GM18519 (cell line): ENCODE data around the gene MATN1.
"Not testable (repeated sequence)": the region's sequence is repeated elsewhere in the genome, so short reads cannot be mapped to it uniquely, and the experiment has no call there.

Source experiments
- ATAC-seq: cut with Tn5 transposase; IDR thresholded peaks from one replicate; pipeline ENCODE4 v1.9.1; 2021; ENCODE audit warnings: mild to moderate bottlenecking, moderate library complexity; ENCODE audit not compliant: unreplicated experiment, low FRiP score

MATN1 gene

DNA sequence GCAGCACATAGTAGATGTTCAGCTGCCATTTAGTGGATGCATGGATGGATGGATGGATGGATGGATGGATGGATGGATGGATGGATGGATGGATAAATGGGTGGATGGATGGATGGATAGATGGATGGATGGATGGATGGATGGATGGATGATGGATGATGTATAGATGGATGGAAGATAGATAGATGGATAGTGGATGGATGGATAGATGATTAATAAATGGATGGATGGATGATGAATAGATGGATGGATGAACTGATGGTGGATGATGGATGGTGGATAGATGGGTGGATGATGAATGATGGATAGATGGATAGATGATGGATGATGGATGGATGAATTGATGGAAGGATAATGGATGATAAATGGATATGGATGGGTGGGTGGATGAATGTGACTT is 20.6 kb downstream of the MATN1 start:
- no peak for ATAC-seq

DNA sequence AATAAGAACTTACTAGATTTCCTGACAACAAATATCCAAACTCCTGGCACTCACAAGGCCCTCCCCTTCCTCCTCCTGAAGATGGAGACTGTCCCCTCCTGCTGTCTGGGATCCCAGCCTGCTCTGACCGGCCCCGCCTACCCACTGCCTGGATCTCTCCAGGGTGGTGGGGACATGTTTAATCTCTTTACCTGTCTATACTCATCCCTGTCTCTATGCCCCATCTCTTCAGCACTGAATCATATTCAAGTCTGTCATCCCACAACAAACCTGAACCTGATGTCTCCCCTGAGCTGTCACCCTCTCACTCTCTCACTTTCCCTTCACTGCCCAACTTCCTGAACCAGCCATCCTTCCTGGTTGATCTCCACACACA is 22.1 kb downstream of the MATN1 start:
- no peak for ATAC-seq

DNA sequence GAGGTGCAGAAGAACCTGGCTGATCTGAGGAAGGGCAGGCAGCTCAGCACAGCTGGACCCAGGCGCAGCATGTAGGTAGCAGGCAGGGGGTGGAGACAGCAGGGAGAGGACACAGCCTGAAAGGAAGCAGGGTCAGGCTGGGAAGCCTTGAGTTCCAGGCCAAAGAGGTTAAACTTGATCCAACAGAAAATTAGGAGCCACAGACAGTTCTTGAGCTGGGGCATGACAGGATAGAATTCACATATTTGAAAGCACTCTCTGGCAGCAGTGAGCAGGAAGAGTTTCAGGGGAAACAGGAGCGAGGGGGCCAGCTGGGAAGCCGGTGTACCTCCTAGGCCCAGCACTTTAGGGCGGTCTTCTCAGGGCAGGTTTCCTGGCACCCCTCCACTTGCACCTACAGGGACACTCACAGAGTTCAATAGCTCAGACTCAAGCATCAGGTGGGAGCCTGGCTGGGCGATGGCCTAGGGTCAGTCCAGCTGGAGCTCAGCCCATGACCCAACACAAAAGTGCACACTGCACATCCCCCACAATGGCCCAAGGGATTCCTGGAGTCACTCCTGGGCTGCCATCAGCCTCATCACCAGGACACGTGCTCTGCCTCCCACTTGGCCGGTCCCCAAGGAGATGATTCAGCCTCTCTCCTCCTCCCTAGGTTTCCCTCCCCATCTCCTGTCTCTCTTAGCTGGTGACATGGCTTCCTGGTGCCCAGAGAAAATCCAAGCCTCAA is 22.7 kb downstream of the MATN1 start:
- ATAC-seq, result no peak

DNA sequence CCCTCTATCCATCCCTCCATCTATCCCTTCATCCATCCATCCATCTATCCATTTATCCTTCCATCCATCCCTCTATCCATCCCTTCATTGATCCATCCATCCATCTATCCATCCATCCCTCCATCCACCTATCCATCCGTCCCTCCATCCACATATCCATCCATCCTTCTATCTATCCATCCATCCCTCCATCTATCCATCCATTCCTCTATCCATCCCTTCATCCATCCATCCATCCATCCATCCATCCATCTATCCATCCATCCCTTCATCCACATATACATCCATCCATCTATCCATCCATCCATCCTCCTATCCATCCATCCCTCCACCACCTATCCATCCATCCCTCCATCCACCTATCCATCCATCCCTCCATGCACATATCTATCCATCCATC is 23.6 kb downstream of the MATN1 start:
- ATAC-seq, result no peak

DNA sequence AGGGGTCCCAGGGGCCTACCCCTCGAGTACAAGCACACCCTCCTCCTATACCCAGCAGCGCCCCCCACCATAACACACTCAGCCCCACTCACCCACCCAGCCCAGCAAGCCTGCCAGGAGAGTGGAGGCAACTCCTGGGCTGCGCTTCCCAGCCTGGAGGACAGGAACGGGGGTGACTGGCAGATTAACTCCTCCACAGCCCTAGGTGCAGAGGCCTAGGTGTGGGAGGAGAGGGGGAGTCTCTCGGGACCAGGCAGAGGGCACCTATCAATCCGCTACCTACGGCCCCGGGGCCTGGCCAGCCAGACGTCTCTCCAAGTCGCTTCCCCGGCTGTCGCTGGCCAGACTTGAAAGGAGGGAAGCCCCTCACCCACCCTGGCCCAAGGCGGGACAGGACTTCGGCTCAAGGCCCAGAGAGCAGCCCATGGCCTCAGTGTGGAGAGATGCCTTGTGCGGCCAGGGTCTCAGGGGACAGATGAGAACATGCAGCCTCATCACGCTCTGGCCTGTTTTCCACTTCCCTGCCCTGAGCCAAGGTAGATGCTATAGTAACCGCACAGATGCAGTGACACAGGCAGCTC is 24.9 kb downstream of the MATN1 start:
- ATAC-seq, result no peak

DNA sequence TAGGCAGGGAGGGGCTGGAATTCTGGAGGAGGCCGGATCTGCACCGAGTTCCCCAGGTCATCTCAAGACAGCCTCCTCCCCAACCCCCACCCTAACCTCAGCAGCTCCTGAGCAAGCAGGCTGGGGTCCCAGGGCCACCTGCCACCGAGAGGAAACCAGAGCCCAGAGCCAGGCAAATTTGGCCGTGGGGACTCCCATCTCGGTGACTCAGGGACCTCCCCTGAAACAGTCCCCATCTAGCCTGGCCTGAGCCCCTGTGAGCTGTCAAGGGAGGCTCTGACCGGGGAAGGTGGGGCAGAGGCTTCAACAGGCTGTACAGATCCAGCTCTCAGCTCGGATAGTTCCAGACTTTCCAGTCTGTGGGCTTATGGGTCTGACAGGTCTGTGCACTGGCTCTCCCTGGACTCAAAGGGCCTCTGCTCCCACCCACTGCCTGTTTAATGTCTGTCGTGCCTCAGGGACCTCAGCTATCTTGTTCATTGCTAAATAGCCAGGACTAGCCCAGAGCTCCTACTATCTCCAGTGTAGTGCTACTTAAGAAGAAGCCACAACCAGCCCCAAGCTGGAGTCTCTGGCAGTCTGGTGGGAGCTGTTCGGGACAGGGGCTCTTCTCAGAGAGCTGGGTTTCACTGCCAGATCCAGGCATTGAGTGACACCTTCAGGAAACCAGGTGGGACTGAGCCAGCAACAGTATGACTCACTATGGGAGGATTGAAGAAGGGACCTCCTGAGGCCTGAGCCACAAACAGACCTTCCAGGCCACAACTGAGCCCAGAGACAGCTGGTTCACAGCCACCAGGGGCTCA is 25.6 kb downstream of the MATN1 start:
- ATAC-seq, result no peak

DNA sequence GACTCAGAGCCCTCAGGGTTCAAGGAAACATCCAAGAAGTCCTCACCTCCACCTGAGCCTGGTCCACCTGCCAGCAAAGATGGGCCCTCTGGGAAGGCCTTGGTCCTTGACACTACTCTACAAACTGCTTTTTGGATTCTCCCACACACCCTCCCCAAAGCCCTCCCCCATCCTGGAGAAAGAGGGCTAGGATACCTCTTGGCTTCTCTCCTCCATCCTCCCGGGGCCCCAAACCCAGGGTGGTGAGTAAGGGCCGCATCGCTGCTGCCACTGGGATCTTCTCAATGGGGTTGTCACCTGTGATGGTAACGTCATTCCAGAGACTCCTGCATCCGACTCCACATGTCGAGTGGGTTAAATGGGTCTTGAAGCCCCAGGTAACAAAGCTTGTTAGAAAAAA is 26.6 kb downstream of the MATN1 start:
- ATAC-seq, result no peak

DNA sequence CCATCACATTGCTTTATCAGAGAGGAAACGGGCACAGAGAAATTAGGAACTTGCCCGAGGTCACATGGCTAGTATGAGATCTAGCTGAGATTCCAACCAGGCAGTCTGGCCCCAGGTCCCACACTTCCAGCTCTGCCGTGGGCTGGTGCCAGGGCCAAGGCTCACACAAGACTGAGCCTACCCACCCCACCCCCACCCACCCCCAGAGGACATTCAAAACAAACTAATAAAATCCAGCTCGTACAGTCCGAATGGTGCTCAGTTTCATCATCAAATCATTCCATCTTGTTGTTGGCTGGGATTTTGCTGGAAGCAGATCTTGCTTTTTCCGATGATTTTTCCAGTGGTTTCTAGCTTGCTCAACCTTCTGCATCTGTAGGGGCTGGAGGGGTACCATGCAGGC is 27.9 kb downstream of the MATN1 start:
- ATAC-seq, result no peak

DNA sequence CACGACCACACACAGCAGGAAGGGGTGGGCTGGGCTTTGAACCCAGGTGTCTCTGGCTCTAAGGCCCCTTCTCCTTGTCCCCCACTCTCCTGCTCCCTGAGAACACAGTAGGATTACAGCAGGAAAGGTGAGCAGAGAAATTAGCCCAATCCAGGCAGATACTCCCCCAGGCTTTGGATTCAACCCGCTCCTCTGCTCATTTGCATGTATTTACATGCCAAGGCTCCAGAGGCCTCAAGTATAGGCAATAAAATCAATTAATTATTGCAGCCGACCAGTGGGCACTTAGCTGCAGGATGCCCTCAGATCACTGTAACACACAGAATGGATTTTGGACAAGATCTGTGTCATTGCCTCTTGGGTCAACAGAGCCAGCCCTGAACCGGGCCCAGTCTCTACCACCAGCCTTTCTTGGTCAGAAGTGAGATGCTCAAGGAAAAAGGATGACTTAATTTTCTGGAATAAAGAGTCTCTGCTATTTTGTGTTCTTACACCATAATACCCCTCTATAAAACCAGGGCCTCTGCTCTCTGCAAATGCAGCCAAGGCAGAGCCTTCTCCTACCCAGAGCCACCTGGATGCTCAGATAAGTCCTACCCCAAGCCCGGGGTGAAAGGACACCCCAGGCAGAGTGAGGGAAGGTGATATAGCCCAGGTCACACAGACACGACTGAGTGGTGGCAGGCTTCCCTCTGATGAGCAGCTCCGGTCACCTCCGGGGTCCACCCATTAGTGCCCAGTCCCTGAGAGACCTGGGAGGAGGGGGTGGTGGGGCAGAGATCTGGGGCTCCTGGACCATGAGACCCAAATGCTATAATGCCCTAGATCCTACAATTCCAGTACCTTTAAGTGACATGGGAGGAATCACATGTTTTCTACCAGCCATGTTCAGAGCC is 28.9 kb downstream of the MATN1 start:
- ATAC-seq, result no peak

DNA sequence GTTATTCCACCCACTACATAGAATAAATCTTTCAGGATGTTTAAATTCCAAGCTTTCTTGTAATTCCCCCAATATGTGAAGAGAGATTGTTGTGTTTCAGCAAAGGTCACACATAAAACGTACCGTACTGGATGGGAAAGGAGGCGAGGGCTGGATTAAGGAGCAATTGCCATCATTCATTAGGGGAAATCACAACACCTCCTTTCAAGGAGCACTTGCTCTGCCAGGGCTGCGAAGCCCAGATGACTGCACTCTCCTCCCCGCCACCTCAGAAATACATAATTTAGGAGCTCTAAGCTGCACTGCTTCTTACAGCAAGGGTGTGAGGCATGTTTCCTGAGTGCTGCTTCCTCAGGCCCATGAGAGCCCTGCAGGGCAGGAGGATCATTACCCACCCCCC is 29.6 kb downstream of the MATN1 start:
- ATAC-seq, result no peak

DNA sequence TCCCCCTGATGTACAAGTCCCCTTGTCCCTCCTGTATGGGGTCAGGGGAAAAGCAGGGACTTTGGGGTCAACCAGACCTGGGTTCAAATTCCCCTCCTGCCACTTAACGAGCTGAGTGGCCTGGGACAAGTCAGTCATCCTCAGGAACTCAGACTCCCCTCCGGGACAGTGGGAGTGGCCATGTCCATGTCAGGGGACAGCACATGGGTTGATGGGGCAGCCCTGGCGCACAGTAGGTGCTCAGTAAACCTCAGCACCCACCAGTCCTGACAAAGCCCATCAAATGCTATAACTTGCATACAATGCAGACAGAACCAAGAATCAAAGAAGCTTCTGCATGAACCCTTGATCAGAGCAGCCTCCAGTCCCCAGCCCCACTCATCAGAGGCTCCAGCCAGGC is 30.0 kb downstream of the MATN1 start:
- no peak for ATAC-seq

DNA sequence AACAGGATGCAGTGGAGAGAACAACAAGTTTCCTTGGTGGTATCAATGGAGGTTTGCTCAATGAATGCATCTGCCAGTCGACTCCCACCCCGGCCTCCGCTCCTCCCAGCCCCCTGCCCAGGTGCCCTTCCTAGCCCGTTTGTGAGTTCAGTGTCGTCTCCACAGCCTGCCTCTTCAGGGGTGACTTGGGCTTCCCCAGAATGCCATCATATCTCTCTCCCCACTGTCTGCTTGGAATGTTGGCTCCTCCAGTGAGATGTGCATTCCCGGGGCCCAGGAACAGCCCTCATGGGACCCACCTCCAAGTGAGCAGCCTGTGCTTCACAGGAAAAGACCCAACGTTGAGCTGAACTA is 30.5 kb downstream of the MATN1 start:
- ATAC-seq, result no peak

DNA sequence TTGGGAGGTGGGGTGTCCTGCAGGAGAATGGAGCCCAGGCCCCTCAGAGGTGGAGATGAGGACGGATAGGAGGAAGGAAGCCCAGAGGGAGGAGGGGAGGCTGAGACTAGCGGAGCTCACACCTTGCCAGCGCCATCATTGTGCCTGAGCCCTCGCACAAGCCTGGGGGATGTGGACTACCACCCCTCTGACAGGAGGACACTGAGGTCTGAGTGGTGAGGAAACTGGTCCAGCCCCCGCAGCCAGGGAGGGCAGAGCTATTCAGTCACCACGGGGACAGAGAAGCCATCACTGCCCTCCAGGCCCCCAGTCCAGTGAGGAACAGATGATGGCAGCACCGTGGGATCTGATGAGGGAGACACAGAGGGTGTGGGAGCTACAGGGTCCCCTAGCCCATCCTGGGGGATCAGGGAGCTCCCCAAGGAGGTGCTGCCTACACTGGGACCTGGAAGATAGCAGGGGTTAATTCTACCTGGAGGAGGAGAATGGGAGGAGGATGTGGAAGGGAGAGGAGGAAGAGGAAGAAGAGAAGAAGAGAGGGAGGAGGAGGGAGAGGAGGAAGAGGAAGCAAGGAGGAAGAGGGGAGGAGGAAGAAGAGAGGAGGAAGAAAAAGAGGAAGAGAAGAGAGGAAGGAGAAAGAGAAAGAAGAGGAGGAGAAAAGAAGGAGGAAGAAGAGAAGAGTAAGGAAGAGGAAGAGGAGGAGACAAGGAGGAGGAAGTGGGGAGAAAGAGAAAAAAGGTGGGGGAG is 31.0 kb downstream of the MATN1 start:
- ATAC-seq, result no peak

DNA sequence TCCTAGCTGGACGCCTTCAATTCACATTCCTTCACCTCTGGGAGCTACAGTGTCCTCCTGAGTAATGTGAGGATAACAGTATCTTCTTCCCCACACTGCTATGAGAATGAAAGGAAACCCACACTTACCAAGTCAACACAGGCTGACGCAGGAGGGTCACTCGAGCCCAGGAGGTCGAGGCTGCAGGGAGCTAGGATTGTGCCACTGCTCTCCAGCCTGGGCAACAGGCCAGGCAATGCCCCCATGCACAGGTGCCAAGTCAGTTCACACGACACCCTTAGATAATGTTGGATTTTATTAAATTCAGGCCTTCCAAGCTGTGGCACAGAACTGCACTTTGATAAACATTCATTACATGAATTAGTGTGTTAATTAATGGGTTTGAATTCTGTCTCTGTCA is 31.9 kb downstream of the MATN1 start:
- no peak for ATAC-seq

DNA sequence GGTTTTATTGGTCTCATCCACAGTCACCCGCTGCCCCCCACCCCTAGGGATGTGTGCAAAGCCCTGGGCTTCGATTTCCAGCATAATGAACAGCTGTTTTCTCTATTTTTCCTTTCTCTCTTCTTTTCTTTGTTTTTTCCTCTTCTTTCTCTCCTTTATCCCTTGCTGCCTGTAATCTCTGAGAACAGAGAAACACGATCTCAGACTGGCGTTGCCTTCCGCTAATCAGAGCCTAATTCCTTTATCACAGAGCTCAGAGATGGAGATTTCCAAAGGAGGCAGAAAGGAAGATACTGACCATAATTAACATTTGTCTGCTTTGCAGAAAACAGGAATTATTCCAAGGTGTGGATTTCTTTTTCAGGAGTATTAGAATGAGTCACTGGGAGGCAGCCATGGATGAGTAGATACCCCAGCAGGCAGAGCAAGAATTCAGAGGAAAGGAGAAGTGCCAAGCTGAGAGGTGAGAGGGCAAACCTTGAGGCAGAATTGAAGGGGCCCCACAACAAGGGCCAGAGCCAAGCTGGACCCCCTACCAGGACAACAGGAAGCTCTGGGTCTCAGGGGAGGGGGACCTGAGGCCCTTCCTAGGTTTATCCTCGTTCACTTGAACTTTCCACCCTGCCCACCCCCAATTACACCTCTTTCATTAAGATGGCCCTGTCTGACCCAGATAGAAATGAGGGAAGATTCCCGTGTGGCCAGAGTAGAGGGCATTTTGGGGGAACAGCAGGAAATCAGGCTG is 33.3 kb downstream of the MATN1 start:
- no peak for ATAC-seq

DNA sequence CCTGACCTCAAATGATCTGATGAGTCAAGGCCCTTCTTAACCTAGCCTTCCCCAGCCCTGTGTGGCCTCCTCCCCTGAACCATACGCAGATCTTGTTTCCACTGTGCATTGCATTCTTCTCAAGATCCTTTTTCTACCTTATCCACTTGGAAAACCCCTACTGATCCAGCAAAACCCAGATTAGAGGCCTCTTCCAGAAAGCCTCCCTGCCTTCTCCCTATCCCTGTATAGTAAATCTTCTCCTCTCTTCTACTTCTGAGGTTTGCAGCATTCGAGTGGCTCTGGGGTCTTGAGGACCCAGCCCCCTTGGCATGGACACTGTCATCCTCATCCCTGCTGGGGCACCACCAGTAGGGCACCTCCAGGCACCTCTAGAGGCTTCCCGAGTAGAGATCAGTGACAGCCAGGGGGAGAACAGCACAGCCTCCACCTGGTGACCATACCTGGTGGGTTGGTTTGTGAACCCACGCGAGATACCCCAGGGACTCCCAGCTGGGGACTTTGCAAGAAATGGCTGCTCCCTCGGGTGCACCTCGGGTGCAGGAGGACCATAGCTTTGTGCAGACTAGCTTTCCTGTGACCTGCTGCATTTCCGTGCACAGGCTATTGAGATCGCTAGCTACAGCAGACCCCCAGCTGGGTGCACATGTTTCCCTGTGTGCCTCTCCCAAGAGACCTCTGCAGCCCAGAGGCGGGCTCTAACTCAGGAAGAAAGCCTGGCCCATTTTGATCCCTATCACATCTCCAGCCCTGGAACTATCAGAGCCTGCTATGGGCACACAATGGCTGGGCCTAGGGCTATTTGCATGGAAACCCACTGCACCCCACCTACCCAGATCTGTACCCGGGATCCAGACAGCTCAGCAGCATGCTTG is 34.2 kb downstream of the MATN1 start:
- no peak for ATAC-seq

DNA sequence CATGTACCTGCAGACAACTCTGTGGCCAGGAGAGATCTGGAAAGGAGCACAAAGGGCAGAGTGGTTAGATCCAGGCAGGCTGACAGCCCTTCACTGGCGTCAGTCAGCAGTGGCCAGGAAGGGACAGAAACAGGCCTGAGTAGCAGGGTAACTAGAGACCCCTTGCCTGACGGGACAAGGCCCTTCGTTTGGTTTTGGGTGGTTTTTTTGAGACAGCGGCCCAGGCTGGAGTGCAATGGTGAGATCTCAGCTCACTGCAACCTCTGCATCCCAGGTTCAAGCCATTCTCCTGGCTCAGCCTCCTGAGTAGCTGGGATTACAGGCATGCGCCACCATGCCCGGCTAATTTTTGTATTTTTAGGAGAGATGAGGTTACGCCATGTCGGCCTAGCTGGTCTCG is 34.9 kb downstream of the MATN1 start:
- ATAC-seq, result not testable (repeated sequence)

DNA sequence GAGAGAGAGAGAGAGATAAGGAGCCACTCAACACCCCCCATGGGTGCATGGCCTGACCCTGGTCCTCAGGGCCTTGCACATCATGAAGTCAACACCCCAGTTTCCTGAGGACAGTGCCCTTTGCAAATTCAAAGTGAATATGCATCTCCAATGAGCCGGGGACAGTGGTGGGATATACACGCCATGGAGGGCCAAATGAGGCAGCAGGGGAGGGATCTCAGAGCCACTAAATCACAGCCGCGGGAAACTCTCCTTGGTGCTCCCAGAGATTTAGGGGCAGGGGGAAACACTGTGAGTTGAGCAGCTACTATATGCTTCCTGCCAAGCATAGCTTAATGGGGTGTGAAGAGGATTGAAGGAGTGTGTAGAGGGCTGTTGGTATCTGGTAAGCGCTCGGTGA is 35.5 kb downstream of the MATN1 start:
- no peak for ATAC-seq
